ENCODE results near the gene COPS7A.

Gene COPS7A

DNA sequence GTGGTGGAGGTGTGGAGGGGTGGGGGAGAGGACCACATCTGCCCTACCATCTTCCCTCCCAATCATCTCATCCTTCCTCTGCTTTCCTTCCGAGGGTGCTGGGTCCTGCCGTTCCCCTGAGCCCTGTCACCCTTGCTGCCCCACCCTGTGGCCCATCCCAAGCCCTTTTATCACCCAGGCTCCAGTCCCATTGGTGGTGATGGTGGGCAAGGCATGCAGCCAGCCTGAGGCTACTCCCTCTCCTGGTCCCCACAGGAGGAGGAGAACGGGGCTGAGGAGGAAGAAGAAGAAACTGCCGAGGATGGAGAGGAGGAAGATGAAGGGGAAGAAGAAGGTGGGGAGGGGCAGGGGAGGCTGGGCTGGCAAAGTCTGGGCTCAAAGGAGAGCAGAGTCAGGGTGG is 45.8 kb downstream of the COPS7A start:
- no peak for DNase-seq (ENCODE audit: low read depth in 1 of 2, low spot score in 1 of 2)

DNA sequence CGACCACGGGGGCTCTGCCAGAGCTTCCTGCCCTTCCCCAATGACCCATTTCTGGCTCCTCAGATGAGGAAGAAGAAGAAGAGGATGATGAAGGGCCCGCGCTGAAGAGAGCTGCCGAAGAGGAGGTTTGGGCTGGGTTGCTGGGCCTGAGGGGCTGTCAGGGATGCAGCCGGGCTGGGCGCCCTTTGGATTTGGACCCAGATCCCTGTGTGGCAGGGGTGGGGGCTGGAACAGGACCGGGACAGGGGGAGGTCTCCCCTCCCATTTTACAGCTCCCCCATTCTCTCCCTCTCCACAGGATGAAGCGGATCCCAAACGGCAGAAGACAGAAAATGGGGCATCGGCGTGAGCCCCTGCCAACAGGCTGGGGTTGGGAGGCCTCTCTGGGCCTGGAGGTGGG is 46.2 kb downstream of the COPS7A start:
- DNase-seq (ENCODE audit: low read depth in 1 of 2, low spot score in 1 of 2), result no peak

DNA sequence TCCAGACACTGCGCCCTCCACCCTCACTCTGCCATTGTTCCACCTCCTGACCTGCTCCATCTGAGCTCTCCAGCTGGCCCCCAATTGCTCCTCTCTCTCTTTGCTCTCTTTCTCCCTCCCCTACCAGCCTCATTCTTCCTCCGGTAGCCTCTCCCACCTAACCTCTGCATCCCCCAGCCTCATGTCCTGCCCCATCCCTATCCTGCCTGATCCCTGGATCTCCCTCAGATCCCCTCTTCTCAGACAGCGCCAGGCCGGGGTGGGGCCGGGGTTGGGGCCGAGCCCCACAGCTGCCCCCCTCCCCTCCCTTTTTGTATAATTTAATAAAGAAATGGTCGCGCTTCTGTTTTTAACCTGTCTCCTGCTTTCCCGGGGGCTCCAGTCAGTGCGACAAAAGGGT is 46.8 kb downstream of the COPS7A start:
- DNase-seq (ENCODE audit: low read depth in 1 of 2, low spot score in 1 of 2), result no peak

DNA sequence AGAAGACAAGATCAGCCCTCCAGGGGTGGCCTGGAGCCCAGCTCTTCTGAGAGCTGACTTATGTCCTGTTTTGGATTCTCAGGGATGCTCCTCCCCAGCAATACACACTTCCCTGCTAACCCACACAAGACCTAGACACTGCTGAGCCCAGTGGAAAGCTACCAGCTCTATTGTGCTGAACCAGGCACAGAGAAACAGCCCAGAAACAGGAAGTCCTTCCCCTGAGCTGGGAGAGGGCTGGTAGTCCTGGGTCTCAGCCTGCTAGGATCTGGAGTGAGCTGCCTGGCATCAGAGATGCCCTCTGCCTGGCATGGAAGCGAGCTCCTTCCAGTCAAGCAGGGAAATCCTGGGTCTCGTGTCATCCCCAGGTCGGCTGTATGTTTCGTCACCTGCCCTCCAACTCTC is 47.2 kb downstream of the COPS7A start:
- DNase-seq (ENCODE audit: low read depth in 1 of 2, low spot score in 1 of 2), result no peak

DNA sequence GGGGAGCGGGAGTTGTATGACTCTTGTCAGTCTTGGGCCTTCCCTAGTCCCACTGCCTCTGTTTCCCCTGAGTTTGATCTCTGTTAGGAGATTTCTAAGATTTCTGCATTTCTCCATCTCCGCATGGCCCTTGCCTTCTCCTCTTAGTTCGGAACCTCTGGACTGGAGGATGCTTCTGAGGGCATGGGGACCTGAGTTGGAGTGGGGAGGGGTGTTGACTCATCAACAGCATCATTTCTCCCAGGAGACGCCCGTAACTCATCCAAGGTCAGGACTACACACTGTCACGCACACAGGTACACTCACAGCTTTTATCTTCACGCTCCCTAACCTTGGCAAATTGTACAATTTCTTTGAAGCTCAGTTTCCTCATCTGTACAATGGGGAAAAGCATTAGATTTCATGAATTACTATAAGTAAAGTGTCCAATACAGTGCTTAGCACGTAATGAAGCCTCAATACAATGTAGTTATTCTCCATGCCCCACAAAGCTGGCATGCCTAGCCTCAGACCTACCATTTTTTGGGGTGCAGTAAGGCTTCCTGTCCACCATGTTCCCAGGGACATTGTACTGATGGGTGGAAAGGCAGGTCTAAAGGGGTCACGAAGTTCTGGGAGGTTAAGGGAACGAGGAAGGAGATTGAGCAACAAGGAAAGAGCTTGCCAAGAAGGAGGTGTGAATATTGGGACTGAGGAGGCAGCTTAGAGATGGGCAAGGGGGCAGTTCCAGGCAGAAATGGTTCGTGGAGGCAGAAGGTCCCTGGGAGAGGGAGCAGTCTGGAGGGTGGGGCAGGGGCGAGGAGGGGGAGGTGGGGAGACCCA is 47.9 kb downstream of the COPS7A start:
- no peak for DNase-seq (ENCODE audit: low read depth in 1 of 2, low spot score in 1 of 2)

DNA sequence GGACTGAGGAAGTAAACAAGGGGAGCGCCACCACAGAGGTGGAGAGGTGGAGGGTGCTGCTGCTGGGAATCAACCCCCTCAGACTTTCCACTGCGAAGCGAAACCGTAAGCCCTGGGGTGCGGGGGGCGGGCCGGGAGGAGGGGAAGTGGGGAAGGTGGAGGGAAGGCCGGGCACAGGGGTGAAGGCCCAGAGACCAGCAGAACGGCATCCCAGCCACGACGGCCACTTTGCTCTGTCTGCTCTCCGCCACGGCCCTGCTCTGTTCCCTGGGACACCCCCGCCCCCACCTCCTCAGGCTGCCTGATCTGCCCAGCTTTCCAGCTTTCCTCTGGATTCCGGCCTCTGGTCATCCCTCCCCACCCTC is 48.5 kb downstream of the COPS7A start, which contains the start of gene LAG3:
Gene LAG3, plus strand, starts transcription at position 190 of the 365 bp plus-strand sequence. CDS start 333 bp downstream, outside the sequence.
- peak in 1 of 2 donors; percentile 38 for DNase-seq (ENCODE audit: low read depth in 1 of 2, low spot score in 1 of 2)

DNA sequence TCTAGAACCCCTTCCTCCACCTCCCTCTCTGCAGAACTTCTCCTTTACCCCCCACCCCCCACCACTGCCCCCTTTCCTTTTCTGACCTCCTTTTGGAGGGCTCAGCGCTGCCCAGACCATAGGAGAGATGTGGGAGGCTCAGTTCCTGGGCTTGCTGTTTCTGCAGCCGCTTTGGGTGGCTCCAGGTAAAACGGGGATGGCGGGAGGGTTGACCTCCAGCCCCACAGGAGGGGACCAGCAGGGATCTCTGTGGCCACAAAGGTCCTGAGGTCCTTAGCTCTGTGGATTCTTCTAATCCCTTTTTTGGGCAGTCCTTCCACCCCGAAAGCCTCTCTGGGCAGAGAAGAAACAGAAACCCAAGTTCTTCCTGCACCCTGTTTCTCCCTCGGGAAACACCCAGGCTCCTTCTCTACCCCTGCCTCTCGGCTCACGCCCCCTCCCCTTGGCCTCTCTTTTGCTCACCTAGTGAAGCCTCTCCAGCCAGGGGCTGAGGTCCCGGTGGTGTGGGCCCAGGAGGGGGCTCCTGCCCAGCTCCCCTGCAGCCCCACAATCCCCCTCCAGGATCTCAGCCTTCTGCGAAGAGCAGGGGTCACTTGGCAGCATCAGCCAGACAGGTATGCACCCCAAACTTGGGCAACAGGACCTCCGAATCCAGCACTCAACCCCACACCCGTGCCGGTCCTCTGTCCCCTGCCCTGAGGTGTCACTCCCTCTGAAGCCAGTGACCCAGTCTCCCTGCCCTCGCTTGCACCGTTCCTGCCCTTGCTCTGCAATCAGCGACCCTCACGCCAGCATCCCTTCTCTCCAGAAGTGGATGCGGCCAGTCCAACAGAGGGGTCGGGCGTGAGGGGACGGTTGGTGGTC is 49.1 kb downstream of the COPS7A start:
- DNase-seq (ENCODE audit: low read depth in 1 of 2, low spot score in 1 of 2), result no peak

DNA sequence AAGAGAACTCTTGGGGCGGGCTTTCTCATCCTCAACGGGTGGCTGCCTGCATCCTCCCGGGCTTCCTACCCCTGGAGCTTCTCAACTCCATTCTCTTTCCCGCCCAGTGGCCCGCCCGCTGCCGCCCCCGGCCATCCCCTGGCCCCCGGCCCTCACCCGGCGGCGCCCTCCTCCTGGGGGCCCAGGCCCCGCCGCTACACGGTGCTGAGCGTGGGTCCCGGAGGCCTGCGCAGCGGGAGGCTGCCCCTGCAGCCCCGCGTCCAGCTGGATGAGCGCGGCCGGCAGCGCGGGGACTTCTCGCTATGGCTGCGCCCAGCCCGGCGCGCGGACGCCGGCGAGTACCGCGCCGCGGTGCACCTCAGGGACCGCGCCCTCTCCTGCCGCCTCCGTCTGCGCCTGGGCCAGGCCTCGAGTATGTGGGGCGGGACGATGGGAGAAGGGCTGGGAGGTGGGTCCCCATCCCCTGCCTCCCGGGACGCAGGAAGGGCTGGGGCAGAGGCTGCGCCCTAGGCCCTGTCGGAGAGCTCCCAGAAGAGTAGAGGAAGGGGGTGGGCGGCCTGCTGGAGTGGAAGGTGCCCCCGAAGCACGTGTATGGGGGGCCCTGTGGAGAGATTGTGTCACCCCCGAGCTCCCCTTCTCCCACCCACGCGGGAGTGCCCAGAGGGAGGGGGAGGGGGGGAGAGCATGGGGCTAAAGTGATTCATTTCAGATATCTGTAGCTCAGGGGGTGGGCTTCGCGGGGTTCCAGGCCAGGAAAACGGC is 49.9 kb downstream of the COPS7A start:
- DNase-seq (ENCODE audit: low read depth in 1 of 2, low spot score in 1 of 2), result no peak

DNA sequence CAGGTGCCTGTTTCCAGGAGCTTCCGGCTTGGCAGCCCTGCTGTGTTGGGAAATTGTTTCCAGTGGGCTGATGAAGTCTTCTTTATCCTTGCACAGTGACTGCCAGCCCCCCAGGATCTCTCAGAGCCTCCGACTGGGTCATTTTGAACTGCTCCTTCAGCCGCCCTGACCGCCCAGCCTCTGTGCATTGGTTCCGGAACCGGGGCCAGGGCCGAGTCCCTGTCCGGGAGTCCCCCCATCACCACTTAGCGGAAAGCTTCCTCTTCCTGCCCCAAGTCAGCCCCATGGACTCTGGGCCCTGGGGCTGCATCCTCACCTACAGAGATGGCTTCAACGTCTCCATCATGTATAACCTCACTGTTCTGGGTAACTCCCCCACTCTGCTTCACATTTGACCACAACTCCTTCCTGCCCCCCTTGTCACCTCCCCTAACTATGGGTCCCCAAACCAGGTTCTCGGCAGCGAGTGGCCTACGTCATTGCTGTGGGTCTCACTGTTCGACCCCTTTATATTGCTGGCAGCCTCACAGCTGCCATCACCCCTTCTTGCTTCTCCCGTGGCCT is 50.7 kb downstream of the COPS7A start:
- DNase-seq (ENCODE audit: low read depth in 1 of 2, low spot score in 1 of 2), result no peak

DNA sequence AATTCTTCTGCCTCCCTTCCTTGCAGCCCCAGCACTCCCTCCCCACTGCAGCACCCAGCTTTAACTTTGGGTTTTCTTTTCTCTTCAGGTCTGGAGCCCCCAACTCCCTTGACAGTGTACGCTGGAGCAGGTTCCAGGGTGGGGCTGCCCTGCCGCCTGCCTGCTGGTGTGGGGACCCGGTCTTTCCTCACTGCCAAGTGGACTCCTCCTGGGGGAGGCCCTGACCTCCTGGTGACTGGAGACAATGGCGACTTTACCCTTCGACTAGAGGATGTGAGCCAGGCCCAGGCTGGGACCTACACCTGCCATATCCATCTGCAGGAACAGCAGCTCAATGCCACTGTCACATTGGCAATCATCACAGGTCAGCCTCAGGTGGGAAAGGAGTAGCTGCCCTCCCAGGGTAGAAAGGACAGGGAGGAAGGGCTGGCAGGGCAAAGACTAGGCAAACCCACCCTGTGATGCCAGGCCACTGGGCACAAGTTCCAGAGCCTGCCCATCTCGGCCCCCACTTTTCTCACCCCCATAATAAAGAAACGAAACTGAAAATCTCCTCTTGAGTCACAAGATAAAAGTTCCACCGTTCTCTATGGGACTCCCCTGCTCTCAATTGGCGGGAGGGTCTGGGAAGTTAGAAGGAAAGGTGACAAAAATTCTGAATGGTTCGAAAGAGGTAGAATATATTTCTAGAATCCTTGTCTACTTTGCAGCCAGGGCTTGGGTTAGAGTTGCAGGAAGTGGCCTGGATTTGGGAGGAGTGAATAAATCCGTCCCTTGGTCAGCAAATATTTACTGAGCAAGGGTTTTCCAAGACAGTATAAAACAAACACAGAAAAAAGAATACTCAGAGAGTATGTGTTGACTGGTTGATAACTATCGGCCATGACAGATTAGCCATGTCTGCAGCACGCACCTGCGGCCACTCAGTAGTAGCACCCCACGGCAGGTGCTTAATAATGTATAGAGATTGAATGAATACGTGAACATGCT is 51.6 kb downstream of the COPS7A start:
- no peak for DNase-seq (ENCODE audit: low read depth in 1 of 2, low spot score in 1 of 2)

DNA sequence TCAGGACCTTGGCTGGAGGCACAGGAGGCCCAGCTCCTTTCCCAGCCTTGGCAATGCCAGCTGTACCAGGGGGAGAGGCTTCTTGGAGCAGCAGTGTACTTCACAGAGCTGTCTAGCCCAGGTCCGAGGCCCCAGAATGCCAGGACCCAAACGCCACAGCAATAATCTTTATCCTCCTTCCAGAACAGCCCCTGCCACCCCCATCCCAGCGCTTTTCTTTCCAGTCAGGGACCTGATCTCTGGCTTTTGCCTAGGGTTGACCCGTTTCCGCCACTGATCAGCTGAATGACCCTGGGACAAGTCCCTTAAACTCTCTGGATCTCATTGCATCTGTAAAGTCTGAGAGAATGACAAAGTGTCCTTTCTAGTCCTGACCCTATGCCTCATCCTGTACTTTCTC is 53.5 kb downstream of the COPS7A start:
- DNase-seq (ENCODE audit: low read depth in 1 of 2, low spot score in 1 of 2), result no peak

DNA sequence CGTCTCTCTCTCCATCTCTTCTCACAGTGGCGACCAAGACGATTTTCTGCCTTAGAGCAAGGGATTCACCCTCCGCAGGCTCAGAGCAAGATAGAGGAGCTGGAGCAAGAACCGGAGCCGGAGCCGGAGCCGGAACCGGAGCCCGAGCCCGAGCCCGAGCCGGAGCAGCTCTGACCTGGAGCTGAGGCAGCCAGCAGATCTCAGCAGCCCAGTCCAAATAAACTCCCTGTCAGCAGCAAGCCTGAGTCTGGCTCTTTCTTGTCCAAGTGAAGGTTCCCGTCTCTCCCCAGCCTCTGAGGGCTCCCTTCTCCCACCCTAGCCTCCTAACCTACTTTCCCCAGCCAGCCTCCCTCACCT is 54.3 kb downstream of the COPS7A start:
- no peak for DNase-seq (ENCODE audit: low read depth in 1 of 2, low spot score in 1 of 2)

DNA sequence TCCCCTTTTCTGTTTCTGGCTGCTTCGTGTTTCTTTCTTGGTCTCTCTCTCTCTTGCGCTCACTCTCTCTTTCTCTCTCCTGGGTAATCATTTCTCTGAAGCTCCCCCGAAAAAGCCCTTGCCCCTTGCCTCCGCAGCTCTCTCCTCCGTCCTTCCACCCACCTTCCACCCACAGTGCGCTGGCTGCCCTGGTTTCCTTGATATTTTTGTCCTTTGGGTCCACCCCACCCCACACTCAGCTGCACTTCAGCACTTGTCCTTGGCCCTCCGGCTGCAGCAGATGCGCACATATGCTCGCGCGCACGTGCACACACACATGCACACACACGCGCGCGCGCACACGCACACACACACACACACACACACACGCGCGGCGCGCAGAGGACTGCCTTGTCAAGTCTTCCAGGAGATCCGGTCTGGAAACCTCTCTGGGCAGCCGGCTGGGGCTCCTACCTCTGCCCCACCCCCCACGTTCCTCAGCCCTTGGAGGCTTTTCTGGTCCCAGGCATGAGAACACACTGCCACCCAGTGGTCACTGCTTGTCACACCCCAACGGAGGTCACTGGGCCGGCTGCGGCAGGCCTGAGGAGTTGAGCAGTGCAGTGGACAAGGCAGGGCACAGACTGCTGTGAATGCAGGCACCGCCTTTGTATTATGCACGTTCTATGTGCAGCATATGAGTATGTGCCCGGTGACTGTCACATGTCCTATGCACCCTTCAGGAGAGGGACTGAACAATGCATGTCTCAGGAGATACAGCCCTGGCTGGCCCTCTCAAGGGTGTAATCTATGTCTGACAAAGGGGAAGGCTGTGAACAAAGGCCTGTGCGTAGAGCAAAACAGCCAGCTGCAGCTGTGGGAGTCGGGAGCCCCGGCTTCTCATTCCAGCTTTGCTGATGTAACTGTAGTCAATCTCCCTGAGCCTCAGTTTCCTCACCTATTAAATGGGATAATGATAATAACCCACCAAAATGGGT is 55.0 kb downstream of the COPS7A start:
- peak; percentile 73 to 79 for DNase-seq (ENCODE audit: low read depth in 1 of 2, low spot score in 1 of 2)

DNA sequence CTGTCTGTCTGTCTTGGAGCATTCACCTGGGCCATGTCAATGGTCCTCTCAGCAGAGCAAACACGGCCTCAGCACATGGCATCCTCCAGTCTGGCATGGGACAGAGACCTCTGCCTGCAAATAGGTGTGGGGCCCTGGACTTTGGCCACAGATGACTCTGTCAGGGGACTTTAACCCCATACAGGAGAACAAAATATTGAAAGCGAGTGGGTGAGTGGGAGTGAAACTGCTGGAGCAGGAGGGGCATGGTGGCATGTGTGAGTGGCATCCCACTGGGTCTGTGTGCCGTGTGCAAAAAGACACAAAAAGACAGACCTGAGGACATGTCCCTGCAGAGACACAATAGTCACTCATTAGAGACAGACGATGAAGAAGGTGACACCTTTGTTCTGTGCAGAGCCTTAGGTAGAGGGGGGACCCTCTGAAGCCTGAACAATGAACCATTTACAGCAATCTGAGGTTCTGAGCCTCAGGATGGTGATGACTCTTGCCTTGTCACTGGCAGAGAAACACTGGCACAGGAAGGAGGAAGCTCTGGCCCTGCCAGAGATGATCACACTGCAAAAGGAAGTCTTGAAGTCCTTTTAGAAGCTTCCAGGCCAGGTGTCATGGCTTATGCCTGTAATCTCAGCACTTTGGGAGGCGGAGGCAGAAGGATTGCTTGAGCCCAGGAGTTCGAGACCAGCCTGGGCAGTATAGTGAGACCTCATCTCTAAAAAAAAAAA is 56.0 kb downstream of the COPS7A start:
- no peak for DNase-seq (ENCODE audit: low read depth in 1 of 2, low spot score in 1 of 2)

DNA sequence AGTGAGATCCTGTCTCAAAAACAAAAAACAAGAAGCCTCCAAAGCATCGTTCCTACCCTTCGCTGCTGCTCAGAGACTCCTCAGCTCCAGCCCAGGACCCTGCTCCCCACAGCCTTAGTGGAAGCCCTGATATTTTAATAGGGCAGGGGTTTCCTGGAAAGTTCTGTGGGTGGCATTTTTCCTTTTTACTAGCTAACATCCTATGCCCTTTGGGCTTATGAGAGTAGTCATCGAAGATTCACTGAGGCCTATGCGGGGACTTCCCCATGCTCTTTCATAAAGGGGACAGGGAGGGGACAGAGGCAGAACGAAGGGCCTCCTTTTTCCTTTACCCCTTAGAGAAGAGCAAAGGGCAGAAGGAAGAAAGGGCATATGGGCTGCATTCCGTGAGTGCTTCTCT is 56.7 kb downstream of the COPS7A start:
- DNase-seq (ENCODE audit: low read depth in 1 of 2, low spot score in 1 of 2), result no peak
